Hepatocyte (in vitro differentiated cells): ENCODE data around the gene AQP5. TPM values are rescaled to one million over a fixed set of nuclear protein-coding genes. Genes with fewer than 3 reads are reported as not detected.
A peak's percentile ranks its signal among the peaks of the same experiment; 100 is the strongest.

Source experiments
- DNase-seq: peaks from one replicate; pipeline ENCODE4 v3.0.0-alpha.2; 2016; ENCODE audit warnings: low spot score
- H2AFZ ChIP-seq: fragments of 200-600 bp; sonication (generic); 2 replicates; pipeline ENCODE4 v1.6.0; 2016; ENCODE audit warnings: antibody characterized with exemption, mild to moderate bottlenecking
- H3K27ac ChIP-seq: fragments of 200-600 bp; sonication (generic); 2 replicates; pipeline ENCODE4 v1.5.1; 2016; ENCODE audit warnings: mild to moderate bottlenecking
- H3K27me3 ChIP-seq: fragments of 200-600 bp; sonication (generic); 2 replicates; pipeline ENCODE4 v1.6.1; 2016
- H3K36me3 ChIP-seq: fragments of 200-600 bp; sonication (generic); replicated peaks from 2 replicates; pipeline ENCODE4 v1.5.1; 2016; ENCODE audit warnings: low read depth; ENCODE audit not compliant: insufficient read depth
- H3K4me1 ChIP-seq: fragments of 200-600 bp; sonication (generic); 2 replicates; pipeline ENCODE4 v1.5.1; 2016; ENCODE audit warnings: mild to moderate bottlenecking, moderate library complexity; ENCODE audit not compliant: insufficient read depth
- H3K4me2 ChIP-seq: fragments of 200-600 bp; sonication (generic); 2 replicates; pipeline ENCODE4 v1.6.0; 2016
- H3K4me3 ChIP-seq: fragments of 200-600 bp; sonication (generic); 2 replicates; pipeline ENCODE4 v1.5.1; 2016; ENCODE audit warnings: mild to moderate bottlenecking
- H3K79me2 ChIP-seq: fragments of 200-600 bp; sonication (generic); 2 replicates; pipeline ENCODE4 v1.6.0; 2017; ENCODE audit warnings: mild to moderate bottlenecking
- H3K9me2 ChIP-seq: fragments of 200-600 bp; sonication (generic); replicated peaks from 2 replicates; pipeline ENCODE4 v1.6.0; 2017; ENCODE audit warnings: mild to moderate bottlenecking; ENCODE audit not compliant: insufficient read depth
- H3K9me3 ChIP-seq: fragments of 200-600 bp; sonication (generic); 2 replicates; pipeline ENCODE4 v1.5.1; 2016; ENCODE audit warnings: low read depth, mild to moderate bottlenecking
- H4K20me1 ChIP-seq: fragments of 200-600 bp; sonication (generic); 2 replicates; pipeline ENCODE4 v1.6.0; 2016; ENCODE audit warnings: mild to moderate bottlenecking; ENCODE audit not compliant: insufficient read depth, poor library complexity, severe bottlenecking
- CTCF ChIP-seq: fragments of 200-600 bp; sonication (generic); IDR thresholded peaks from 2 replicates; pipeline ENCODE4 v1.5.1; 2016; ENCODE audit warnings: antibody characterized with exemption, mild to moderate bottlenecking; ENCODE audit not compliant: poor library complexity
- EZH2 ChIP-seq: fragments of 200-600 bp; sonication (generic); IDR thresholded peaks from 2 replicates; pipeline ENCODE4 v1.6.1; 2016; ENCODE audit warnings: antibody characterized with exemption, mild to moderate bottlenecking, borderline replicate concordance
- EZH2phosphoT487 ChIP-seq: fragments of 200-600 bp; sonication (generic); IDR thresholded peaks from one replicate; pipeline ENCODE4 v1.6.1; 2018; ENCODE audit warnings: antibody characterized with exemption, mild to moderate bottlenecking, low read depth, moderate library complexity; ENCODE audit not compliant: unreplicated experiment, severe bottlenecking
- WGBS: methylation state at CpG from one replicate; pipeline ENCODE4 v1.1.6; 2016; ENCODE audit warnings: low lambda C conversion rate; ENCODE audit errors: missing lambda C conversion rate; 5-methylcytosine and 5-hydroxymethylcytosine counted together
- polyA plus RNA-seq: library from polyadenylated mRNA; unstranded; fragments of >200 nt; fragmentation: Nextera tagmentation; extraction: Ambion mirVana; gene quantifications from 2 replicates; pipeline ENCODE4 v1.2.1, GENCODE V29; 2016
- total RNA-seq: library from RNA; depleted of rRNA; stranded (reverse); fragments of >200 nt; gene quantifications from 2 replicates; pipeline ENCODE4 v1.2.3, GENCODE V29; 2014

AQP5 gene
- total and polyA plus RNA-seq, 2 experiments from 2014 or later: 0.50 to 1.2 TPM

DNA sequence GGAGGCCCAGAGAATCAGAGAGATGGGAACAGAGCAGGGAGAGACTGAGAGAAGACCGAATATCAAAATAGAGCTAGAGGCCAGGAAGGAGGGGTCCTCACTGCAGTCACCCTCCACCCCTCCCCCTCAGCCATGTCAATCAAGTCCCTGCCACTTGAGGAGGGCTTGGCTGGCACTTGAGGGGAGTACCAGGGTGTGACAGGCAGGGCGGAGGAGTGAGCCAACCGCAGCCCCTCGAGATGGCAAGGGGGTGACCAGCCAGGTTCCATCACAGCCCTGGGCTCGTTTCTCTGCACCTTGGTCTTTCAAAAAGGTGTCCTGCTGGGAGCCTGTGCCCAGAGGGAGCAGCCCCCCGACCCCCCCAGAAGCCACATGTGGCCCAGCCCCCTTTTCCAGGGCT is 4.2 kb downstream of the AQP5 start:
- H3K9me2 ChIP-seq: no peaks in the 10 kb centered on the region
- peaks cover 7% of the 10 kb centered on the region for H3K4me1 ChIP-seq
- no peak overlapping the region for H3K27ac ChIP-seq
- H3K9me3 ChIP-seq: no peaks in the 10 kb centered on the region
- H3K4me3 ChIP-seq: no peak overlapping the region
- WGBS: 83% methylated on average over 5 of the region's 6 CpGs
- H3K79me2 ChIP-seq: no peaks in the 10 kb centered on the region
- TF ChIP-seq CTCF: no peak
- TF ChIP-seq EZH2: no peak
- TF ChIP-seq EZH2phosphoT487: no peak
- no peak overlapping the region for H2AFZ ChIP-seq
- H3K36me3 ChIP-seq: no peaks in the 10 kb centered on the region
- peaks cover 27% of the 10 kb centered on the region for H3K27me3 ChIP-seq
- no peak for DNase-seq
- no peaks in the 10 kb centered on the region for H4K20me1 ChIP-seq
- H3K4me2 ChIP-seq: no peak overlapping the region

- H3K27me3 ChIP-seq: peaks cover 21% of the 10 kb centered on the region
- H3K79me2 ChIP-seq: no peaks in the 10 kb centered on the region
- no peaks in the 10 kb centered on the region for H4K20me1 ChIP-seq
- peak overlapping the region; percentile 93 for H3K4me2 ChIP-seq
- H3K9me2 ChIP-seq: no peaks in the 10 kb centered on the region
- no peaks in the 10 kb centered on the region for H3K36me3 ChIP-seq
- H3K27ac ChIP-seq: no peak overlapping the region
- H3K4me1 ChIP-seq: peaks cover 7% of the 10 kb centered on the region
- H3K9me3 ChIP-seq: no peaks in the 10 kb centered on the region
- 41% methylated on average over 16 of the region's 16 CpGs for WGBS
- TF ChIP-seq CTCF: no peak
- no peak for TF ChIP-seq EZH2
- TF ChIP-seq EZH2phosphoT487: no peak
- no peak overlapping the region for H3K4me3 ChIP-seq
- DNase-seq: no peak
- no peak overlapping the region for H2AFZ ChIP-seq
These were observed 4.9 kb downstream of the AQP5 start for GRCh38 chr12:49966511-49967041.

GRCh38 chr12:49967042-49967776 is 5.5 kb downstream of the AQP5 start:
- Histone ChIP-seq H3K79me2 (no peaks in the 10 kb centered on the region), H3K4me2 (peak overlapping the region; percentile 93), H3K4me3 (peak overlapping the region; percentile 8), H3K36me3 (no peaks in the 10 kb centered on the region), H4K20me1 (no peaks in the 10 kb centered on the region), H3K9me3 (no peaks in the 10 kb centered on the region), H3K9me2 (no peaks in the 10 kb centered on the region), H3K27me3 (peaks cover 21% of the 10 kb centered on the region), H2AFZ (peak overlapping the region; percentile 78), H3K27ac (no peak overlapping the region), H3K4me1 (peaks cover 7% of the 10 kb centered on the region)
- 4% methylated on average over 40 of the region's 40 CpGs for WGBS
- peak; percentile 92 for DNase-seq
- TF ChIP-seq EZH2phosphoT487: no peak
- TF ChIP-seq EZH2: no peak
- TF ChIP-seq CTCF: peak; percentile 78
